Fibroblast of villous mesenchyme (primary cell): ENCODE data around the gene MYRF. TPM values are rescaled to one million over a fixed set of nuclear protein-coding genes. Genes with fewer than 3 reads are reported as not detected.

ENCODE experiments used
- DNase-seq: peaks from one replicate; pipeline ENCODE4 v3.0.0-alpha.2; 2010; ENCODE audit warnings: low read depth
- H3K4me3 ChIP-seq: 2 replicates; pipeline ENCODE4 v1.5.1; 2011; ENCODE audit warnings: low read depth, mild to moderate bottlenecking, low read length
- CTCF ChIP-seq: IDR thresholded peaks from 2 replicates; pipeline ENCODE4 v1.5.1; 2012; ENCODE audit warnings: low read depth, mild to moderate bottlenecking, low read length; ENCODE audit not compliant: insufficient read depth
- total RNA-seq: library from RNA; depleted of rRNA; stranded (reverse); fragments of >200 nt; gene quantifications from 2 replicates; pipeline ENCODE4 v1.2.3, GENCODE V29; 2012

The MYRF gene
- total RNA-seq, 1 donor: 2.6 TPM

GRCh38 chr11:61775106-61775505 lies 22.7 kb downstream of the MYRF start:
- no peak for TF ChIP-seq CTCF
- DNase-seq: no peak
- H3K4me3 ChIP-seq: no peak overlapping the region

- no peak for DNase-seq
- no peak overlapping the region for H3K4me3 ChIP-seq
- TF ChIP-seq CTCF: no peak
These were observed 23.4 kb downstream of the MYRF start for GRCh38 chr11:61775606-61776554.

- no peak overlapping the region for H3K4me3 ChIP-seq
- peak; percentile 84 for TF ChIP-seq CTCF
- peak; percentile 75 for DNase-seq
These were observed 24.2 kb downstream of the MYRF start for GRCh38 chr11:61776561-61777075.

GRCh38 chr11:61777234-61778090 lies 25.0 kb downstream of the MYRF start:
- DNase-seq: no peak
- TF ChIP-seq CTCF: no peak
- H3K4me3 ChIP-seq: no peak overlapping the region

GRCh38 chr11:61778357-61778886 lies 26.0 kb downstream of the MYRF start:
- TF ChIP-seq CTCF: no peak
- no peak overlapping the region for H3K4me3 ChIP-seq
- no peak for DNase-seq

- no peak overlapping the region for H3K4me3 ChIP-seq
- no peak for DNase-seq
- TF ChIP-seq CTCF: no peak
These were observed 26.6 kb downstream of the MYRF start for GRCh38 chr11:61778920-61779650.
